Effector CD8-positive, alpha-beta T cell (primary cell): Measurements from ENCODE around the gene RRAGC.
"Not testable (repeated sequence)": the region's sequence is repeated elsewhere in the genome, so short reads cannot be mapped to it uniquely, and the experiment has no call there.

Source experiments
- DNase-seq: peaks from one replicate; lab custom pipeline; 2025; lab: John Stamatoyannopoulos, UW

RRAGC gene

DNA sequence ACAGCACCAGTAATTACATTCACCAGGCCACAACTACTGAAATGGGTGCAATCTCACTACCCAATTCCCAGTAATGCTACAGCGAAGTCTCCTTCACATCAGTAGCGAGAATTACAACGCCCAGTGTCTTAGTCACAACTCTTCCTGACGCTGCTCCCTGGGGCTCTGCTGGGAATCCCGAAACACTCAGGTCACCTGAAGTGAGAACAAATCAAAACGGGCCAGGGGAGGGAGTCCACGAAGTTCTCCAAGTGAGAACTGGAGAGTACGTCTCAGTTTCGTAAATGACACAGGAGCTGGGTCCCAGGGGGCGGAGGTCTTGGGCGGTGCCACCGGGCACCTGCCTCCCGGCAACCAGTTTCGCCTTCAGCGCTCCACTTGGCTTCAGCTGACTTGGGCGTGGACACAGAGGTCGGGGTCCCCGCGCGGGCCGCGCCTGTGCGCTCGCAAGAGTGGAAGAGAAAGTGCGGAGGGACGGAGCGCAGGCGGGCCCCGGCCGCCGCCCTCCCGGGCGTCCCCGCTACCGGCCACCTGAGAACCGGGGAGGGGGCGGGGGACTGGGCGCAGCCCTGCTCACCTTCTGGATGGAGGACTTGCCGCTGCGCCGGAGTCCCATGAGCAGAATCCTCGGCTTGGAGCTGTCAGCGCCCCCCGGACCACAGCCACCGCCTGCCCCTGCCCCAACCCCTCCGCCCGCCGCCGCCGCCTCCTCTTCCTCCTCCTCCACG lies 575 bp downstream of the RRAGC start:
- DNase-seq = peak; percentile 32

DNA sequence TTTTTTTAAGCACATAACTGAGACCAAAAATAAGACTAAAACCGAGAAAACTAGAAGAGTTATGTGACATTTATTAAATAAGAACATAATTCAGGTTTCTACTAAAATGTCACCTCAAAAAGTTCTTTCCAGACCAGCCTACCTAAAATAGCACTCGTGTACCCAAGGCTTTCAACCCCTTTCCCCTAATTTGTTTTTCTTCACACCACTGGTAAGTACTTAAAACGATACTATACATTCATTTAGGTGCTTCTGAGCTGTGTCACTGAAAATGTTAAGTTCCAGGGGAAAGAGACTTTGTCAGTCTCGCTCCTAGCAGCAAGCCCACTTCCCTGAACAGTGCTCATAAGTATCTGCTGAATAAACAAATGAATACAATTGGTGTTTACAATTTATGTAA lies 6.8 kb downstream of the RRAGC start:
- DNase-seq = no peak

DNA sequence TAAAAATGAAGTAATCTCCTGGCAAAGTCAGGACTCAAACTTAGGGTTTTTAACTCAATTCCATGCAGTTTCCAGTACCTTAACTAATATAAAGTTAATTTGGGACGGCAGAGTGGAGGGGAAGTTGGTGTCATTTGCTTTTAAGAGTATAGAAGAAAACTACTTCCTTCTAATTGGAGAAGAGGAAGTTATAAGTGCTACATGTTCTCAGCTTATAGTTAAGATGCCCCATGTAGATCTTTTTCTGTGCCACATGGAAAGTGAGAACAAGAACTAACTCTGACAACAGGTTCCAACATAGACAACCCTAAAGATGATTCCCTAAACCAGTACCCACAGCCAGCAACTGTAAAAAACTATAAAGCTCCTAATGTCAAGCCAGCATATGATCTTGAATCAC lies 11.5 kb downstream of the RRAGC start:
- DNase-seq = no peak

DNA sequence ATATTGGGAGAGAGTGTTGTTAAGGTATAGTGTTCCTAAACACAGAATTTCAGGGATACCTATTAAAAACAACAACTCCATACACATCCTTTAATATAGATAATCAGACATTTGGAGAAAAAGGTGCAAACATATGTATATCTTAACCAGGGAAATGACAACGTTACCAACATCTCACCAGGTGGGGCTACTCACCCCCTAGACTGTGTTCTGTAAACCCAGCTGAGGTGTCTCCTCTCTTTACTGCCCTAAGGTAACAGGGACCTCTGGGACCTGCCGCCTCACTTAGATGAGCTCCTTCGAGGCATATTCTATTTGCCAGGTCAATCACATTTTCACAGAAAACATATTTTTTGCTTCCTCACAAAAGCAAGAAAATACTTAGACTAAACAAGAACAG lies 13.4 kb downstream of the RRAGC start:
- no peak for DNase-seq

DNA sequence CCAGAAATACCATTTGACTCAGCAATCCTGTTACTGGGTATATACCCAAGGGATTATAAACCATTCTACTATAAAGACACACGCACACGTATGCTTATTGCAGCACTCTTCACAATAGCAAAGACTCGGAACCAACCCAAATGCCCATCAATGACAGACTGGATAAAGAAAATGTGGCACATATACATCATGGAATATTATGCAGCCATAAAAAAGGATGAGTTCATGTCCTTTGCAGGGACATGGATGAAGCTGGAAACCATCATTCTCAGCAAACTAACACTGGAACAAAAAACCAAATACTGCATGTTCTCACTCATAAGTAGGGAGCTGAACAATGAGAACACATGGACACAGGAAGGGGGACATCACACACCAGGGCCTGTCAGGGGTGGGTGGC lies 14.5 kb downstream of the RRAGC start:
- DNase-seq = not testable (repeated sequence)

DNA sequence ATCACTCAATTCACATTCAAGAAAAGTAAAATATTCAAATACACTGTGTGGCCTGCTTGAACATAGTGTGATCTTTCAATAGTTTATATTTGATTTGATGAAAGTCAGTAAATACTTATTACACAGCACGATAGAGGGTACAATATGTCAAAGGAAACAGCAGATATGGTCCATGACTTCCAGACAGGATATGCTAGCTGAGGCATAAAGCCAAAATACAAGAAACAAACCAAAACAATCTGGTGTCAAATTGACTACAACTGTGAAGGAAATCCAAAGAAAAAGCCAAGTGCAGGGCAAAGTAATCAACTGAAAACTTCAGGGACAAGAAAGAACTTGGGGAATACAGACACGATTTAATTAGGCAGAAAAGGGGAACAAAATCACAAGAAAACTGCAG lies 19.3 kb downstream of the RRAGC start:
- no peak for DNase-seq

DNA sequence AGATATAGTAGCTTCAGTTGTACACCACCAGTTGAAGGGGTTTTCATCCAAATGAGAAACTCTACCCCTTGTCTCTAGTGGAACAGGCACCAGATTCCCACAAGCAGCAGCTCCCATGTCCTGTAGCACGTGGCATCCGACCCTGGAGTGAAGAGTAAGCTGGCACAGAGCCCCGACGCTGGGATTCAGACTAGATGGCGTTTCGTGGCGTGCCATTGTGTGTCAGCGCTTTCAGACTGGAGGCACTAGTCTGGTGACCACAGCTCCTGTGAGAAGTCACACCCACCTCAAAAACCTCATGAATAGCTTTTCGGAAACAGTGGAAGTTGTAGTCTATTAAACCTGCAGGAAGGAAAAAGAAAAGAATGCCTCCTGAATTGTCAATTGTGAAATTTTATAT lies 20.2 kb downstream of the RRAGC start:
- DNase-seq = no peak

DNA sequence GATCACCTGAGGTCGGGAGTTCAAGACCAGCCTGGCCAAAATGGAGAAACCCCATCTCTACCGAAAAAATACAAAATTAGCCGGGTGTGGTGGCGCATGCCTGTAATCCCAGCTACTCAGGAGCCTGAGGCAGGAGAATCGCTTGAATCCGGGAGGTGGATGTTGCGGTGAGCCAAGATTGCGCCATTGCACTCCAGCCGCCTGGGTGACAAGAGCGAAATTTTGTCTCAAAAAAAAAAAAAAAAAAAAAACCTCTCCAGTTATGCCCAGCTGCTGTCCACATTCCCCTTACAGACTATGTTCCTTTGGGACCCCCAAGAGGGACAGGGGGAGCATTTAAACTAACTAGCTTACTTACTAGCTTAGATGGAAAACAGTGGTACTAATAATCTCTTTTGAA lies 23.3 kb downstream of the RRAGC start:
- not testable (repeated sequence) for DNase-seq

DNA sequence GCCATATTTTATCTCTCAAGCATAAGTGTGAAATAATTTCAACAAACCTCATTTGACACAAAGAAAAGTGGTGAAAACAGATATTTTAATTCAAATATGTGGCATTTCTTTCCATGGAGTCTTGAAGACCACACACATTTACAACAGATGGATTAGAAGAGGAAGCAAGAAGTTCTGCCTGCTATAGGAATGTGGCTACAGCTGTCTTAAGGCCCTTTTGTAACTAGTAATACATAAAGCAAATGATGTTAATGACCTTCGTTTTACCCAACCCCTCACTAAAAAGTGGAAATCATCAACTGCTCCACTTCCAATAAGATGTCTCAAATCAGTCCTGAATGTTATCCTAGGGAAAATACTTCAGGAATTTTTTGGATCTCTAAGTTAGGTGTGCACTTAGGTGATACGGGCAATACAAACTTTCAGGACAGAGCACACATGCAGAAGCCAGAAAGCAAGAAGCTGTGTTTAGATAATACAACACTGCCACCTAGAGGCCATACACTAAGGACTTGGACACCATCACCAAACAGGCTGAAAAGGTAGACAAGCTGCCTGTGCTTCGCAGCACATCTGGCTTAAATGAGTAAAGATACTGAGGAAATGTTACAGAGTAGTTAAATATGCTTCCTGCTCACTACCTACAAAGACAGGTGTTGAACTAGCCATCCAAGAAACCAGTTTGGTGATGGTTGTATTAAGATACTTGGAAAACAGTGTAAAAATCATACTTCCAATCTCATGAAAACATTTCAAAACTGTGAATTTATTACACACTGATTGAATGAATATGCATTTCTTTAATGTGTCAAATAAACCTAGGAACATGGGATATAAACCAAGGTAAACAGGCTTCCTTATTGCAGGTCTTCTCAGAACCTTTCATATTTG lies 24.4 kb downstream of the RRAGC start:
- DNase-seq = no peak

DNA sequence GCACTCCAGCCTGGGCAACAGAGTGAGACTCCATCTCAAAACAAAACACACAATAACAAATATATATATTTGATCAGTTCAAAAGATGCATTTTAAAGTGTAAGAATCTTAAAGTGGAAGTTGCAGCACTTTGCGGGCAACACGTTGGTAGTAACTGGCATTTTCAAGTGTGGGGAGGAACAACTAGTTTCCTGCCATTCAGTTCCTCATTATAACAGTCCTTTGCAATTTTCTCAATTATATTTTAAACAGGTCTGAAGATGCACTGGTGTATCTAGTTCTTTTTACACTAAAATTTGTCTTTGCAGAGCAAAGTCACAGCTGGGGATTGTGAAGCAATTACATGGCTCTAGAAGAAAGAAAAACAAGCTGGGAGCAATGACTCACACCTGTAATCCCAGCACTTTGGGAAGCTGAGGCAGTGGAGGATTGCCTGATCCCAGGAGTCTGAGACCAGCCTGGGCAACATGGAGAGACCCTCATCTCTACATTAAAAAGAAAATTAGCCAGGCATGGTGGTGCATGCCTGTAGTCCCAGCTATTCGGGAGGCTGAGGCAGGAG lies 25.3 kb downstream of the RRAGC start:
- DNase-seq = no peak

DNA sequence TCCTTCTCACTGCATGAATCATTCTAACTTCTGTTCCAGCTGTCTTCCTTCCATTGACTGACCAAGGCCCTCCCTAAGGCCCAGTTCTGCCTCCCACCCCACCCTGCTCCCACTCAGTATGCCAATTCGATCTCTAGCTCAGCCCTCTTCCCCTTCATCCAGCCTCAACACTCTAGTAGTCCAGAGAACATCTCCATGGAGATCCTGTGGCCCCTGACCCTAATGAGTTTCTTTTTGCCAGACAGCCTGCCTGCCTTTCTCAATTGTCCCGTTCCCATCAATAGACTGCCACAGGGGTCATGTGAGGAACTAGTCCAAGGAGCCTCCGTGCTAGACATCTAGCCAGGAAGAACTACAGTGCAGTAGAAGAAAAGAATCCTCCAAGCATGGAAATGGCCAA lies 26.4 kb downstream of the RRAGC start:
- DNase-seq = no peak

DNA sequence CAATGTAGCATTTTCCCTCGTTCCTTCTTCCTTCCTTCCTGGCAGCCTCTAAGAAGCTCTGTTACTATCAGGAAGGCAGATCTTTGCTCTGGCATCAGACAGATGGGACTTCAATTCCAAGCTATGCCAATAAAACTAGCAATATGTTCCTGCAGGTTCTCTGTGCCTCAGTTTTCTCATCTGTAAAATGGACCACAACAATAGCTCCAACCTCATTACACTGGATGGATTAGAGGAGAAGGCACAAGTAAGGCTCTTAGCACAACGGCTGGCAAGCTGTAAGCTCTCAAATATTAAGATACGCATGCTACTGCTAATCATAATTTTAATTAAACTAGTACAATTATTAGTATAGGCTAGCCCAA lies 27.2 kb downstream of the RRAGC start:
- DNase-seq = no peak

DNA sequence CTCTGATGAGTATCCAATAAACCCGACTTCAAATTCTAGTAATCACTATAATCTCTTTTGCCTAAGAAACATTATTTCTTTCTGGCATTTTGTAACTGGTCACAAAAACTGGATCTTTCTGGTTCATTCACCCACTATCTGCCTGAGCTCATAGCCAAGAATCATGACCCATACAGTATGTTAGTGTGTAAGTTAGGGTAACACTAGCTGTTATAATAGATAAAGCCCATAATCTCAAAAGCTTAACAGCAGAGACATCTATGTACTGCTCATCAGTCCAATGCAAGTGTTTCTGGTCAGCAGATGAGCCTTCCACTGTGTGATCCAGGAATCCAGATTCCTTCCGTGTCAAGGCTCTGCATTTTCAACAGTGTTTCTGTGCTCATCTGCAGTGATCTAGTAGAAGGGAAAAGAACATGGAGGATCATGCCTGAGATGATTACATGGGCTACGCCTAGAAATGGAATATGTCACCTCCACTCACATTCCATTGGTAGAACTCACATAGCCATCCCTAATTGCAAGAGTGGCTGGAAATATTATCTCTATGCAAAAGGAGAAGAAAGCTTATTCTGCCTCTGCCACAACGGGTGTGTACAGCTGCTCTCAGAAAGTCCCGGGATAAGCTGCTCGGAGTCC lies 27.7 kb downstream of the RRAGC start:
- no peak for DNase-seq

DNA sequence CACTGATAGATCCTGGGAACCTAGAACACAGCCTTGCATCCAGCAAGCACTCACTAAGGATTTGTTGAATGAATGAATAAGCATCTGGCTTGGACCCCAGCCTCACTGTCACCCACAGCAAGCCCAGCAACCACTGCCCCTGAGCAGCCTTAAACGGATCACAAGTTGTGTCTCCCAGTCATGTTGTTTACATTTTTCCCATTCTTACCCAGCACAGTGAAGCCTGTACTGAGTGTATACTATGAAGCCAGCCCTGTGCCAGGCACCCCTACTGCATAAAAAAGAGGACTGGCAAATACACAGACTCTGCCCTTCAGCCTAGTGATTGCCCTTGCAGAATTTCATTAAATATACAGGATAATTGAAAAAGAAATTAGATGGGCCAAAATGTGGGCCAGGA lies 30.2 kb downstream of the RRAGC start:
- no peak for DNase-seq

DNA sequence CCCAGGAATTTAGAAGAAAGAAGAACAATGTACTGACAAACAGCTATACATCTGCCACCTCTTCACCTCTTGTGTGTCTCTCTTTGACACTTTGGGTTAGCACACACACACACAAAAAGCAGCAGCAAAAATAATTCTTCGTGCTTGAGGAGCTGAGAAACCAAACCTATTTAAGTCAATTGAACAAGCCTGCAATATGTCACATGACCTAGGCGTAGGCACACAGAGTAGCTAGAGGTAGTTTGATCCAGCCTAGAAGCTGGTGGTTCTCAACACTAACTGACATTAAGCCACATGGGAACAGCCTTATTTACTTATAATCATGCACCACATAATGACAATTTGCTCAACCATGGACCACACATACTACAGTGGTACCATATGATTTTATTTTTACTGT lies 32.3 kb downstream of the RRAGC start:
- DNase-seq = no peak

DNA sequence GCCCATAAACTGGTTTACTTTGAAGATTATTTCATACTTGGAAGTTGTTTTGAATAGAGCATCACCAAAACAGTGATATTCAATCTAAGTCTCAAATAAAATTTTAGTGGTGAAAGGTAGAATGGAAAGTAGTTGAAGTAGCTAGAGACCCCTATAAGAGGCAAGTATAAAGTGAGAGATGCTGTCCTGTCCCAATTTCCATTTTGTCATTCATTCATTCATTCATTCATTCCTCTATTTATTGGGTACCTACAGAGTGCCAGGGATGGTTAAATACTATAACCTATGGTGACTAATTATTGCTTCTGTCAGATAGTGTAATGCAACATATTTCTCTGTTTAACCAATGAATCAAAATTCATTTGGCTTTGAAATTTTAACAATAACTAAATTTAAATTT lies 32.7 kb downstream of the RRAGC start:
- DNase-seq = no peak

DNA sequence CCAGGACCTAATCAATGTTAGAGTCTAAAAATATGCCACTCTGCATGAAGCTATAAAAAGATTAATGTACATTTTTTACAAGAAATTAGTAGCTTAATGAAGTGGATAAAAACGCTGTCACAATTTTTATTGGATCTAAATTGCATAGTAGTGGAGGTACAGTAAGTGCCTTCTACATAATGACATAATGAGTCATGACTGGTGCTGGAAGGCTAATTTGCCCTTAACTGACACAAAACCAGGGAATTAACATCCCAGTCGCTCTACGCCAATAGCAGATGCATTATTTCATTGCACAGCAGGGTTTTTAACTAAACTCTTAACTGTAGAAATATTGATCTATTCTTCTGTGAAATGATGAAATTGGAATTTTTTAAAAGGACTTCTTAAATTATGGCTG lies 33.3 kb downstream of the RRAGC start:
- no peak for DNase-seq

DNA sequence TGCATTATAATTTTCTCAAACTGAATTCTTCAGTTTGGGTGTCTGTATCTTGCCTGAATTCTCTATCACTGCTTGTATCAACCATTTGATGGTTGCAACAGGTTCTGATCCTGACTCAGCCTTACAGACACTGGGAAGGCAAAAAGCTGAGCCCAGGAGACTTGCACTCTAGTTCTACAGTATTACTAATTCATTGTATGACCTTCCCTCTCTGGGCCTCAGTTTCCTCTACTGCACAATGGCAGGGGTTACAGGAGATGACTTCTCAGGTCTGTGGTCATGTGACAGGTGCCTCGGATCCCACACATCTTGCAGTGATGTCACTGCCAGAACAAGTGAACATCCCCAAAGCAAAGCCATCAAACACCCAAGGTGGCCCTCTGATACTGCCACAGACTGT lies 38.7 kb downstream of the RRAGC start:
- no peak for DNase-seq

DNA sequence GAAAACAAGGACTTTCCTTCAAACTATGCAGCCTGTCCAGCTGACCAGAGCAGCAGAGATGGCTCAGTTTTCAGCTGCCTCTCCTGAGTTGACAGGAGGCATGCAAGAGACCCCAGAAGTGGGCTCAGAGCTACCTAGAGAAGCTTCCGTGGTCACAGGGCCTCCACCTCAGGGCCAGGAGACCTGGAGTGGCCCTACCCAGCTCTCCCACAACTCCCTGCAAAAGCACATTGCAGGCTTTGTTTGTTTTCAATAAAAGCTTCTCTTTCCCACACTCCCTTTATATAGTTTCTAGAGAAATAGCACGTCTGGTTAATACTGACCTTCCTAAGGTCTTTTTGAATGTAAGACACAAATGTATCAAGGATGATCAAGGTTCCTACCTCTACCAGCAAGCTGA lies 40.1 kb downstream of the RRAGC start:
- DNase-seq = no peak

DNA sequence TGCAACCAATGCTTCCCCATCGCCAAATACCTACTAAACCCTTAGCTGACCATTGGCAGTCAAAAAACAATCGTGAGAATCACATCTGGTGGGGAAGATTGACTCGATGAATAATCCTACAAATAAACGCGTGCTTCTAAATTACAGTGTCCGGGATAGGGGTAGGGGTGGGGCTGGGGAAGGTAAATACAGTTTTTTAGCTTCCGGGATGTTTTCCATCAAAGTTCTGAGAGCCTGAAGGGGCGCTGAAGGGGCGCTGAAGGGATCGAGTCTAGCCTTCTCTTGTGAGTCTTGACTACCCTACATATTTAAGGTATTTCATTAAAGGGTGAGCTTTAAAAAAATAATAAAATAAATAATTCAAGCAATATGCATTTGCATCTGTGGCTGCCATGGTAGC lies 40.5 kb downstream of the RRAGC start:
- no peak for DNase-seq

DNA sequence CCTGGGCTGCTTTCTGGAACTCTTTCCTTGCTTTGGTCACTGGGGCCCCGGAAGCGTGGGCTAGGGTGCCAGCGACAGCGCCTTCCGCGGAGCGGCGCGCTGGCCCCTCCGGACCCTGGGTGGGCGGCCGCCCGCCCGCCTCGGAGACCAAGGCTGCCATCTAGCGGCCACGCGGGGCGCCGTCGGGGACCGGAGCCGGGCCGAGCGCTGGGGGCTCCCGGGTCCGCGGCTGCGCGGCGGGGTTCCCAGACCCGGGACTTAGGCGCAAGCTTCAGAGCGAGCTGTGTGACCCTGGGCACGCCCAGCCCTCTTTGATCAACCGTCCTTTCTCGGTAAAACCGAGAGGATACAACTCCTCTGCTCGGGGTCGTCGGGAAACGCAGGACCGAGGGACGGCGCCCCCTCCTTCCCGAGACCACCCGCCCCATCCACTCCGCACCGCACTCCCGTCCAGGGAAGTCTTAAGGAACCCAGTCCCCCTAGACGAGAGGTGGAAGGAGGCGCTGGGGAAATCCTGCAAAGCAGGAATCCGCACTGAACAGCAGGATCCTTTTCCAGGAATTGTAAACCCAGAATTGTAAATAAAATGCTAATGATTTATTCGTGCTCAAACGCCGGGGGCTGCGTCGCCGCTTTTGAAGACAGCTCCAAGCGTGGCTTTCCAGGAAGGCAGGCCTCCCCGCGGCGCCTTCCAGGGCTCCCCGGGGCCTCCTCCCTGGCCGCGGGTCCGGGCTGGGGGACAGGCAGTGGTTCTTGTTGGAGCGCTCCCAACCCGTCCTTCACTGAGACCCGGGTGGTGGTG lies 41.2 kb downstream of the RRAGC start:
- peak; percentile 32 for DNase-seq
